HEK293 (cell line): ENCODE results near the gene FBXL7.

Experiments used
- CTCF ChIA-PET: fragments of 350-600 bp; formaldehyde crosslinking; extraction: SDS; loops from one replicate; lab custom pipeline; 2021; ENCODE audit warnings: antibody characterized with exemption; lab: Yijun Ruan, JAX
- POLR2A ChIA-PET: fragments of 300-600 bp; formaldehyde crosslinking; extraction: SDS; loops from one replicate; lab custom pipeline; 2020; ENCODE audit warnings: antibody characterized with exemption, inconsistent platforms; lab: Yijun Ruan, JAX
- H3K27ac ChIP-seq: fragments of 200-500 bp; sonication (Bioruptor generic); 2 replicates; pipeline ENCODE4 v1.5.1; 2014; ENCODE audit warnings: low read depth, low read length, control low read depth, inconsistent platforms; ENCODE audit errors: extremely low read depth
- H3K36me3 ChIP-seq, 2 experiments: fragments of 200-500 bp in 1 of 2; sonication (Bioruptor generic) in 1 of 2; 1 replicate in 1 of 2; 2 replicates in 1 of 2; pipeline ENCODE4 v1.5.1; 2014 to 2017; ENCODE audit warnings: inconsistent platforms in 2 of 2, low read length in 2 of 2; ENCODE audit not compliant: control insufficient read depth in 2 of 2, insufficient read depth in 1 of 2
- H3K4me1 ChIP-seq: fragments of 200-500 bp; sonication (Bioruptor generic); 2 replicates; pipeline ENCODE4 v1.5.1; 2014; ENCODE audit warnings: mild to moderate bottlenecking, low read length, inconsistent platforms; ENCODE audit not compliant: control insufficient read depth, insufficient read depth
- H3K4me3 ChIP-seq: 2 replicates; pipeline ENCODE4 v1.5.1; 2011; ENCODE audit warnings: low read depth, mild to moderate bottlenecking, control low read depth, low read length, moderate library complexity
- H3K9me3 ChIP-seq: fragments of 200-500 bp; sonication (Bioruptor generic); 2 replicates; pipeline ENCODE4 v1.5.1; 2014; ENCODE audit warnings: low read depth, low read length, inconsistent platforms; ENCODE audit not compliant: control insufficient read depth, insufficient read depth
- OSR2 ChIP-seq: fragments of 450-650 bp; formaldehyde crosslinking; IDR thresholded peaks from 2 replicates; pipeline ENCODE4 v1.5.1; 2016; ENCODE audit warnings: missing biosample characterization, missing genetic modification characterization
- PRDM1 ChIP-seq: fragments of 450-650 bp; formaldehyde crosslinking; IDR thresholded peaks from 2 replicates; pipeline ENCODE4; 2016; ENCODE audit warnings: missing biosample characterization, missing genetic modification characterization
- SCRT1 ChIP-seq: fragments of 450-650 bp; formaldehyde crosslinking; IDR thresholded peaks from 2 replicates; pipeline ENCODE4 v1.5.1; 2016; ENCODE audit warnings: missing biosample characterization, missing genetic modification characterization, borderline replicate concordance
- WT1 ChIP-seq: fragments of 450-650 bp; formaldehyde crosslinking; IDR thresholded peaks from 2 replicates; pipeline ENCODE4 v1.5.1; 2016; ENCODE audit warnings: missing biosample characterization, missing genetic modification characterization
- ZBTB8A ChIP-seq: fragments of 450-650 bp; formaldehyde crosslinking; IDR thresholded peaks from 2 replicates; pipeline ENCODE4 v1.5.1; 2016; ENCODE audit warnings: missing biosample characterization, missing genetic modification characterization
- ZNF114 ChIP-seq: fragments of 450-650 bp; formaldehyde crosslinking; IDR thresholded peaks from 2 replicates; pipeline ENCODE4 v1.5.0; 2017; ENCODE audit warnings: missing biosample characterization, missing genetic modification characterization
- ZNF2 ChIP-seq: fragments of 450-650 bp; formaldehyde crosslinking; IDR thresholded peaks from 2 replicates; pipeline ENCODE4 v1.5.1; 2016; ENCODE audit warnings: missing biosample characterization, missing genetic modification characterization
- ZNF292 ChIP-seq: fragments of 450-650 bp; formaldehyde crosslinking; IDR thresholded peaks from 2 replicates; pipeline ENCODE4 v1.5.1; 2016; ENCODE audit warnings: low read depth, missing biosample characterization, missing genetic modification characterization, borderline replicate concordance
- ZNF302 ChIP-seq: fragments of 450-650 bp; formaldehyde crosslinking; IDR thresholded peaks from 2 replicates; pipeline ENCODE4 v1.5.1; 2016; ENCODE audit warnings: missing biosample characterization, missing genetic modification characterization, low read depth
- ZNF354C ChIP-seq: fragments of 450-650 bp; formaldehyde crosslinking; IDR thresholded peaks from 2 replicates; pipeline ENCODE4 v1.5.1; 2016; ENCODE audit warnings: missing biosample characterization, missing genetic modification characterization, low read depth, borderline replicate concordance
- ZNF416 ChIP-seq: fragments of 450-650 bp; formaldehyde crosslinking; IDR thresholded peaks from 2 replicates; pipeline ENCODE4 v1.5.1; 2016; ENCODE audit warnings: missing biosample characterization, missing genetic modification characterization
- ZNF521 ChIP-seq: fragments of 450-650 bp; formaldehyde crosslinking; IDR thresholded peaks from 2 replicates; pipeline ENCODE4 v1.5.1; 2017; ENCODE audit warnings: missing biosample characterization, mild to moderate bottlenecking, missing genetic modification characterization
- ZNF623 ChIP-seq: fragments of 450-650 bp; formaldehyde crosslinking; IDR thresholded peaks from 2 replicates; pipeline ENCODE4 v1.5.1; 2016; ENCODE audit warnings: missing biosample characterization, missing genetic modification characterization
- ZNF624 ChIP-seq: fragments of 450-650 bp; formaldehyde crosslinking; IDR thresholded peaks from 2 replicates; pipeline ENCODE4 v1.5.1; 2017; ENCODE audit warnings: missing biosample characterization, missing genetic modification characterization
- ZNF670 ChIP-seq: fragments of 450-650 bp; formaldehyde crosslinking; IDR thresholded peaks from 2 replicates; pipeline ENCODE4 v1.5.1; 2016; ENCODE audit warnings: missing biosample characterization, missing genetic modification characterization, low read depth
- TF ChIP-seq, protein P1 (sequence below): fragments of 450-650 bp; formaldehyde crosslinking; IDR thresholded peaks from 2 replicates; pipeline ENCODE4 v1.5.1; 2017; ENCODE audit warnings: missing biosample characterization, missing genetic modification characterization
- TF ChIP-seq, protein P2 (sequence below): fragments of 450-650 bp; formaldehyde crosslinking; IDR thresholded peaks from 2 replicates; pipeline ENCODE4 v1.5.1; 2016; ENCODE audit warnings: missing biosample characterization, missing genetic modification characterization
- TF ChIP-seq, protein P3 (sequence below): fragments of 450-650 bp; formaldehyde crosslinking; IDR thresholded peaks from 2 replicates; pipeline ENCODE4 v1.5.1; 2016; ENCODE audit warnings: missing biosample characterization, missing genetic modification characterization
- TF ChIP-seq, protein P4 (sequence below): fragments of 450-650 bp; formaldehyde crosslinking; IDR thresholded peaks from 2 replicates; pipeline ENCODE4 v1.5.1; 2017; ENCODE audit warnings: missing biosample characterization, missing genetic modification characterization
- TF ChIP-seq, protein P5 (sequence below): fragments of 450-650 bp; formaldehyde crosslinking; IDR thresholded peaks from 2 replicates; pipeline ENCODE4 v1.5.1; 2016; ENCODE audit warnings: missing biosample characterization, missing genetic modification characterization

Gene FBXL7

DNA sequence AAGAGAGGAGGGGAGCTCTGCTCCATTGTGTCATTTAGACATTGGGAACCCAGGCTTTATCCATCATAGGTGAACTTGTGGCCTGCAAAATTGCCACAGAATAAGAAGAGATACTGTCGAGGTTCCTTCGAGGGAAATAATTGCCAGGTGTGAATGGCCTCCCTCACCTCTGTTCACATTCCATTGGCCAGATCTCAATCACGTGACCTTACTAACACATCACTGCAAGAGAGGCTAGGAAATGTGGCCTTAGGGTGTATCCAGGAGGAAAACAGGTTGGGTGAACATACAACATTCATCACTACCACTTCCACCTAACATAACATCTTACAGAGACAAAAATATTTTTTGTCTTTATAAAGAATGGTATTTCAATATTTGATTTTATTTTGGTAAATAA lies 182.1 kb downstream of the FBXL7 start (continued):
- TF ChIP-seq ZNF521 (tag by site-specific recombination), result no peak
- TF ChIP-seq ZBTB8A (tag by site-specific recombination), result no peak
- TF ChIP-seq, protein P1, sequence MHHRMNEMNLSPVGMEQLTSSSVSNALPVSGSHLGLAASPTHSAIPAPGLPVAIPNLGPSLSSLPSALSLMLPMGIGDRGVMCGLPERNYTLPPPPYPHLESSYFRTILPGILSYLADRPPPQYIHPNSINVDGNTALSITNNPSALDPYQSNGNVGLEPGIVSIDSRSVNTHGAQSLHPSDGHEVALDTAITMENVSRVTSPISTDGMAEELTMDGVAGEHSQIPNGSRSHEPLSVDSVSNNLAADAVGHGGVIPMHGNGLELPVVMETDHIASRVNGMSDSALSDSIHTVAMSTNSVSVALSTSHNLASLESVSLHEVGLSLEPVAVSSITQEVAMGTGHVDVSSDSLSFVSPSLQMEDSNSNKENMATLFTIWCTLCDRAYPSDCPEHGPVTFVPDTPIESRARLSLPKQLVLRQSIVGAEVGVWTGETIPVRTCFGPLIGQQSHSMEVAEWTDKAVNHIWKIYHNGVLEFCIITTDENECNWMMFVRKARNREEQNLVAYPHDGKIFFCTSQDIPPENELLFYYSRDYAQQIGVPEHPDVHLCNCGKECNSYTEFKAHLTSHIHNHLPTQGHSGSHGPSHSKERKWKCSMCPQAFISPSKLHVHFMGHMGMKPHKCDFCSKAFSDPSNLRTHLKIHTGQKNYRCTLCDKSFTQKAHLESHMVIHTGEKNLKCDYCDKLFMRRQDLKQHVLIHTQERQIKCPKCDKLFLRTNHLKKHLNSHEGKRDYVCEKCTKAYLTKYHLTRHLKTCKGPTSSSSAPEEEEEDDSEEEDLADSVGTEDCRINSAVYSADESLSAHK (tag by site-specific recombination), result no peak
- no peak for TF ChIP-seq ZNF670 (tag by site-specific recombination)
- no peak for TF ChIP-seq ZNF302 (tag by site-specific recombination)
- TF ChIP-seq ZNF354C (tag by site-specific recombination), result no peak
- no peak for TF ChIP-seq SCRT1
- TF ChIP-seq, protein P2, sequence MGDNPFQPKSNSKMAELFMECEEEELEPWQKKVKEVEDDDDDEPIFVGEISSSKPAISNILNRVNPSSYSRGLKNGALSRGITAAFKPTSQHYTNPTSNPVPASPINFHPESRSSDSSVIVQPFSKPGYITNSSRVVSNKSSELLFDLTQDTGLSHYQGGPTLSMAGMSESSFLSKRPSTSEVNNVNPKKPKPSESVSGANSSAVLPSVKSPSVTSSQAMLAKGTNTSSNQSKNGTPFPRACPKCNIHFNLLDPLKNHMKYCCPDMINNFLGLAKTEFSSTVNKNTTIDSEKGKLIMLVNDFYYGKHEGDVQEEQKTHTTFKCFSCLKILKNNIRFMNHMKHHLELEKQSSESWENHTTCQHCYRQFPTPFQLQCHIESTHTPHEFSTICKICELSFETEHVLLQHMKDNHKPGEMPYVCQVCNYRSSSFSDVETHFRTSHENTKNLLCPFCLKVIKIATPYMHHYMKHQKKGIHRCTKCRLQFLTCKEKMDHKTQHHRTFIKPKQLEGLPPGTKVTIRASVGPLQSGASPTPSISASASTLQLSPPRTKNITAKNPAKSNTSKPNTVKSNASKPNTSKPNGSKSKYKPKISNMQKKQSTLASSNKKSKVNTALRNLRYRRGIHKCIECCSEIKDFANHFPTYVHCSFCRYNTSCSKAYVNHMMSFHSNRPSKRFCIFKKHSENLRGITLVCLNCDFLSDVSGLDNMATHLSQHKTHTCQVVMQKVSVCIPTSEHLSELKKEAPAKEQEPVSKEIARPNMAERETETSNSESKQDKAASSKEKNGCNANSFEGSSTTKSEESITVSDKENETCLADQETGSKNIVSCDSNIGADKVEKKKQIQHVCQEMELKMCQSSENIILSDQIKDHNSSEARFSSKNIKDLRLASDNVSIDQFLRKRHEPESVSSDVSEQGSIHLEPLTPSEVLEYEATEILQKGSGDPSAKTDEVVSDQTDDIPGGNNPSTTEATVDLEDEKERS (tag by site-specific recombination), result no peak
- no peak for TF ChIP-seq ZNF292 (tag by site-specific recombination)
- TF ChIP-seq, all 188 proteins: peak for 0

DNA sequence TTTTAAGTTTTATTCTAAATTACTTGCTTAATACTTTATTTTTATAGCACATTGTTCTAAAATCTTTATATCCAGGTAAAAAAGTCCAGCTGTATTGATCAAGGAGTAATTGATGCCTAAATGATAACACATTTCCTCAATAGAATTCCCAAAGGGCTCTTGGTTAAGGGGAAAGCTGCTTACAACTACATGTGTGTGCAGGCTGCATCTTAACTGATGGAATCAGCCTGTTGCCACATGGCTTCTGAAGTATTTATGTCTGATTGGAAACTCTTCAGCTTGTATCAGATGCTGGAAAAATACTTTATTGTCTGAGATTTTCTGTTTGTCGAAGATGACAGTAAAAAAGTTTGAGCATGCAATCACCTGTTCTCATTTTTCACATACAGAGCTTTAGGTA lies 182.6 kb downstream of the FBXL7 start:
- TF ChIP-seq ZNF114 (tag by site-specific recombination) (no peak), ZNF624 (tag by site-specific recombination) (no peak), ZNF521 (tag by site-specific recombination) (no peak), PRDM1 (tag by site-specific recombination) (no peak), WT1 (tag by site-specific recombination) (no peak), ZNF416 (tag by site-specific recombination) (no peak), OSR2 (tag by site-specific recombination) (no peak), ZNF2 (tag by site-specific recombination) (no peak), ZNF623 (no peak)
- TF ChIP-seq, protein P3, sequence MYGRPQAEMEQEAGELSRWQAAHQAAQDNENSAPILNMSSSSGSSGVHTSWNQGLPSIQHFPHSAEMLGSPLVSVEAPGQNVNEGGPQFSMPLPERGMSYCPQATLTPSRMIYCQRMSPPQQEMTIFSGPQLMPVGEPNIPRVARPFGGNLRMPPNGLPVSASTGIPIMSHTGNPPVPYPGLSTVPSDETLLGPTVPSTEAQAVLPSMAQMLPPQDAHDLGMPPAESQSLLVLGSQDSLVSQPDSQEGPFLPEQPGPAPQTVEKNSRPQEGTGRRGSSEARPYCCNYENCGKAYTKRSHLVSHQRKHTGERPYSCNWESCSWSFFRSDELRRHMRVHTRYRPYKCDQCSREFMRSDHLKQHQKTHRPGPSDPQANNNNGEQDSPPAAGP, result no peak
- TF ChIP-seq, protein P4, sequence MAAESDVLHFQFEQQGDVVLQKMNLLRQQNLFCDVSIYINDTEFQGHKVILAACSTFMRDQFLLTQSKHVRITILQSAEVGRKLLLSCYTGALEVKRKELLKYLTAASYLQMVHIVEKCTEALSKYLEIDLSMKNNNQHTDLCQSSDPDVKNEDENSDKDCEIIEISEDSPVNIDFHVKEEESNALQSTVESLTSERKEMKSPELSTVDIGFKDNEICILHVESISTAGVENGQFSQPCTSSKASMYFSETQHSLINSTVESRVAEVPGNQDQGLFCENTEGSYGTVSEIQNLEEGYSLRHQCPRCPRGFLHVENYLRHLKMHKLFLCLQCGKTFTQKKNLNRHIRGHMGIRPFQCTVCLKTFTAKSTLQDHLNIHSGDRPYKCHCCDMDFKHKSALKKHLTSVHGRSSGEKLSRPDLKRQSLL (tag by site-specific recombination), result no peak
- TF ChIP-seq, protein P5, sequence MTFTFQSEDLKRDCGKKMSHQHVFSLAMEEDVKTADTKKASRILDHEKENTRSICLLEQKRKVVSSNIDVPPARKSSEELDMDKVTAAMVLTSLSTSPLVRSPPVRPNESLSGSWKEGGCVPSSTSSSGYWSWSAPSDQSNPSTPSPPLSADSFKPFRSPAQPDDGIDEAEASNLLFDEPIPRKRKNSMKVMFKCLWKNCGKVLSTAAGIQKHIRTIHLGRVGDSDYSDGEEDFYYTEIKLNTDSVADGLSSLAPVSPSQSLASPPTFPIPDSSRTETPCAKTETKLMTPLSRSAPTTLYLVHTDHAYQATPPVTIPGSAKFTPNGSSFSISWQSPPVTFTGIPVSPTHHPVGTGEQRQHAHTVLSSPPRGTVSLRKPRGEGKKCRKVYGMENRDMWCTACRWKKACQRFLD (tag by site-specific recombination), result no peak
- TF ChIP-seq, all 188 proteins: peak for 0
- Histone ChIP-seq H3K27ac (no peak overlapping the region), H3K4me3 (no peak overlapping the region), H3K4me1 (no peaks in the 10 kb centered on the region), H3K36me3 (no peaks in the 10 kb centered on the region), H3K9me3 (no peaks in the 10 kb centered on the region)
- CTCF ChIA-PET, result interaction anchor here (0.6 to 1.6 kb wide), 6 partner anchors 8 to 445 kb away, joined by 3 to 4 read pairs (median 3); no protein-coding TSS in a partner anchor
- POLR2A ChIA-PET, result no interaction called here
